Daoy (cell line): ENCODE data around the gene SBNO2. TPM values are rescaled to one million over a fixed set of nuclear protein-coding genes. Genes with fewer than 3 reads are reported as not detected.

Experiments
- DNase-seq: peaks from one replicate; pipeline ENCODE4 v3.0.0-alpha.2; 2015; ENCODE audit warnings: low read depth
- total RNA-seq: library from RNA; depleted of rRNA; stranded (reverse); fragments of >200 nt; shearing (Covaris generic); gene quantifications from 2 replicates; pipeline ENCODE4 v1.2.3, GENCODE V29; 2014

SBNO2 gene
- total RNA-seq, 1 experiment from 2014 or later: 37.7 TPM

- peak; percentile 93 for DNase-seq
Observed at GRCh38 chr19:1168572-1169410, 5.3 kb downstream of the SBNO2 start.

GRCh38 chr19:1167687-1168571 lies 6.1 kb downstream of the SBNO2 start:
- no peak for DNase-seq

- no peak for DNase-seq
Observed at GRCh38 chr19:1166872-1167573, 7.0 kb downstream of the SBNO2 start.

GRCh38 chr19:1164684-1165531 lies 9.2 kb downstream of the SBNO2 start:
- no peak for DNase-seq

- DNase-seq: no peak
Observed at GRCh38 chr19:1163934-1164683, 10.0 kb downstream of the SBNO2 start.

GRCh38 chr19:1163283-1163933 lies 10.7 kb downstream of the SBNO2 start:
- no peak for DNase-seq

GRCh38 chr19:1162404-1163282 lies 11.4 kb downstream of the SBNO2 start:
- DNase-seq: no peak

GRCh38 chr19:1161716-1162115 lies 12.4 kb downstream of the SBNO2 start:
- no peak for DNase-seq

- DNase-seq: no peak
Observed at GRCh38 chr19:1159864-1160595, 14.0 kb downstream of the SBNO2 start.

- no peak for DNase-seq
Observed at GRCh38 chr19:1158885-1159448, 15.1 kb downstream of the SBNO2 start.

GRCh38 chr19:1157931-1158884 lies 15.9 kb downstream of the SBNO2 start:
- no peak for DNase-seq

- DNase-seq: no peak
Observed at GRCh38 chr19:1156830-1157615, 17.0 kb downstream of the SBNO2 start.

GRCh38 chr19:1156305-1156801 lies 17.7 kb downstream of the SBNO2 start:
- no peak for DNase-seq

GRCh38 chr19:1155352-1156304 lies 18.4 kb downstream of the SBNO2 start:
- no peak for DNase-seq
